HK-2 (cell line): Measurements from ENCODE around the gene FILIP1L.

Experiments
- DNase-seq: peaks from one replicate; pipeline ENCODE4 v3.0.0-alpha.2; 2018; ENCODE audit not compliant: unreplicated experiment

The FILIP1L gene

DNA sequence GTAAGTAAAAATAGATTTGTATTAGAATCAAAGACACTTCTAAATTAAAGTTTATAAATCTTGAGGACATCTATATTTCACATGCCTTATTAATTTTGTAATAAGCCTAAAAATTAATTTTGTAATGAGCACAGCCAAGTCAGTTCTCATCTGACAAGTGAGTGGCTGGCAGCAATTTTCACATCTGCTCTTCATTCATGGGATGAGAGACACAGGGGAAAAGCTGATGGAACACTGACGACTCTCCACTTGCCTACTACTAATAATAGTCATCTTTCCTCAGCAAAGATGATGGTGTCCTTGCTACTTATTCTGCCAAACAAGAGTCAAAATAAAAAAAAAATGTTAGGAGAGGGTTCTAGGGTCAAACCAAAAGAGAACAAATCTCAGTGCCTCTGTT lies 311.0 kb downstream of the FILIP1L start:
- DNase-seq, result no peak

GRCh38 chr3:99799422-99799821 lies 314.9 kb downstream of the FILIP1L start:
- no peak for DNase-seq

GRCh38 chr3:99795573-99795972 lies 318.7 kb downstream of the FILIP1L start:
- no peak for DNase-seq

DNA sequence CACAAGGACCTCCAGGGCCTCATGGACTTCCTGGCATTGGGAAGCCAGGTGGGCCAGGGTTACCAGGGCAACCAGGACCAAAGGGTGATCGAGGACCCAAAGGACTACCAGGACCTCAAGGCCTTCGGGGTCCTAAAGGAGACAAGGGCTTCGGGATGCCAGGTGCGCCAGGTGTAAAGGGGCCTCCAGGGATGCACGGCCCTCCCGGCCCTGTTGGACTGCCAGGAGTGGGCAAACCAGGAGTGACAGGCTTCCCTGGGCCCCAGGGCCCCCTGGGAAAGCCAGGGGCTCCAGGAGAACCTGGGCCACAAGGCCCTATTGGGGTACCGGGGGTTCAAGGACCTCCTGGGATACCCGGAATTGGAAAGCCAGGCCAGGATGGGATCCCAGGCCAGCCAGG lies 319.8 kb downstream of the FILIP1L start:
- no peak for DNase-seq

DNA sequence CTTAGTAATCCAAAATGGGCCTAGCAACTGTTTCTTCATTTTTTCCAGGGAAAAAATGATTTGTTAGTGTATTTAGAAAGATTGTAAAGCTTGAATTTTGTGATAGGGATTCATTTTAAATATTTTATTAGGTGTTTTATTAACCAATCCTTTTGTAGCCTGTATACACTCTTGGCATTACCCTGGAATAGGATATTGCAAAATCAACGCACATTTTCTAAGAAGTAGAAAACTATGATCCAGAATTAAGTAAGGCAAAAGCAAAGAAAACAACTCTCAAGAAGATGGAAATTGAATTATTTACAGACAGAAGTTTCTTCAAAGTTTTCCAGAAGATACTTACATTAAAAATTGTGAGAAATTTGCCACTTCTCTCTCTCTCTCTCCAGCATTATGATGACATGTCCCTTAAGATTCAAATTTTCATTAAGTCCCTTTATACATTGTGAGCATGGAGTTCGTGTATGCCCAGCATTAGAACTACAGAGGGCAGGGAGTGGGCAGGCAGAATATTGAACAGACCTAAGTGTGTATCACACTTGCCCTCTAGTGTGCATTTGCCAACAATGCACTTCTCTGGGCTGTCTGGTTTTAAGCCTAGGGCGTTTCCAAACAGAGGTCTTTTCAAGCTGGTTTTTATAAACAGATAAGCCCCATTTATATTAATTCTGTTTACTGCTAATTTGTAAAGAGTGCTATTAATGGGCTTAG lies 325.1 kb downstream of the FILIP1L start:
- peak; percentile 55 for DNase-seq
